Adipocyte (in vitro differentiated cells): ENCODE results near the gene FOXI2.

Experiments used
- DNase-seq: peaks from one replicate; pipeline ENCODE4 v3.0.0-alpha.2; 2015; ENCODE audit warnings: low read depth
- H3K27me3 ChIP-seq: replicated peaks from 2 replicates; pipeline ENCODE4 v1.7.0; 2013; ENCODE audit warnings: mild to moderate bottlenecking, low read length, moderate library complexity; ENCODE audit not compliant: control insufficient read depth, insufficient read depth
- H3K36me3 ChIP-seq: 2 replicates; pipeline ENCODE4 v1.7.0; 2013; ENCODE audit warnings: low read length, mild to moderate bottlenecking, moderate library complexity; ENCODE audit not compliant: control insufficient read depth, insufficient read depth, severe bottlenecking
- H3K4me1 ChIP-seq: 2 replicates; pipeline ENCODE4 v1.7.0; 2013; ENCODE audit warnings: mild to moderate bottlenecking, low read length, moderate library complexity; ENCODE audit not compliant: control insufficient read depth, insufficient read depth
- H3K4me3 ChIP-seq: 2 replicates; pipeline ENCODE4 v1.7.0; 2013; ENCODE audit warnings: mild to moderate bottlenecking, low read length, moderate library complexity
- H3K9ac ChIP-seq: 2 replicates; pipeline ENCODE4 v1.7.0; 2013; ENCODE audit warnings: mild to moderate bottlenecking, low read length, moderate library complexity
- H3K9me3 ChIP-seq: 2 replicates; pipeline ENCODE4 v1.7.0; 2013; ENCODE audit warnings: mild to moderate bottlenecking, low read length, moderate library complexity; ENCODE audit not compliant: control insufficient read depth

Gene FOXI2

GRCh38 chr10:127720903-127721302 lies 16.1 kb upstream of the FOXI2 start:
- Histone ChIP-seq H3K9ac (no peak overlapping the region), H3K27me3 (no peaks in the 10 kb centered on the region), H3K36me3 (no peaks in the 10 kb centered on the region), H3K9me3 (peaks cover 5% of the 10 kb centered on the region), H3K4me1 (no peaks in the 10 kb centered on the region), H3K4me3 (no peak overlapping the region)
- DNase-seq: no peak

GRCh38 chr10:127734753-127735152 lies 2.2 kb upstream of the FOXI2 start:
- DNase-seq: no peak
- Histone ChIP-seq H3K4me3 (no peak overlapping the region), H3K4me1 (no peaks in the 10 kb centered on the region), H3K9ac (no peak overlapping the region), H3K9me3 (peaks cover 12% of the 10 kb centered on the region), H3K27me3 (peaks cover 57% of the 10 kb centered on the region), H3K36me3 (no peaks in the 10 kb centered on the region)

GRCh38 chr10:127735156-127735555 lies 1.8 kb upstream of the FOXI2 start:
- Histone ChIP-seq H3K4me3 (no peak overlapping the region), H3K9me3 (peaks cover 9% of the 10 kb centered on the region), H3K4me1 (no peaks in the 10 kb centered on the region), H3K27me3 (peaks cover 57% of the 10 kb centered on the region), H3K36me3 (no peaks in the 10 kb centered on the region), H3K9ac (no peak overlapping the region)
- DNase-seq: no peak

DNA sequence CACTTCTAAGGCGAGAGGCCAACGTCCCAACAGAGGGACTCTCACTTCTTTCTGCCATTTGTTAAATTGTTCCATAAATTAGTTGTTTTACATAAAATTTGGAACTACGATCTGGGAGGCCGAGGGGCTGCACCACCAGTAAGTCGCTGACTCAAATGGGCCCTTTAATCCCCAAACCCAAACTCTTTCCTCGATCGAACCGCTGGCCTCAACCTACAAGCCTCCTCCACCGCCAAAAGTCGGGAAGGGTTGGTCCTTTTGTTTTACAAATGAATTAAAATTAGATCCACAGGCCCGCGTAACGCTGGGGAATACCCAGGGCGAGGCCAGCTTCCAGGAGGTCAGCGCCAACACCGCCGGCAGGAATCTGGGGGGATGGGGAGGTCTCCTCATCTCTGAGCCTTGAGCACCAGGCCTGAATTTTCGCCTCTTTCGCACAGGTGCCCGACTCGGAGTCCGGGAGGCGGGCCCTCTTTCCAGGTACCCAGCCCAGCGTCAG lies 1.2 kb upstream of the FOXI2 start:
- Histone ChIP-seq H3K9me3 (peaks cover 3% of the 10 kb centered on the region), H3K4me3 (no peak overlapping the region), H3K9ac (no peak overlapping the region), H3K36me3 (no peaks in the 10 kb centered on the region), H3K4me1 (no peaks in the 10 kb centered on the region), H3K27me3 (peaks cover 60% of the 10 kb centered on the region)
- no peak for DNase-seq

DNA sequence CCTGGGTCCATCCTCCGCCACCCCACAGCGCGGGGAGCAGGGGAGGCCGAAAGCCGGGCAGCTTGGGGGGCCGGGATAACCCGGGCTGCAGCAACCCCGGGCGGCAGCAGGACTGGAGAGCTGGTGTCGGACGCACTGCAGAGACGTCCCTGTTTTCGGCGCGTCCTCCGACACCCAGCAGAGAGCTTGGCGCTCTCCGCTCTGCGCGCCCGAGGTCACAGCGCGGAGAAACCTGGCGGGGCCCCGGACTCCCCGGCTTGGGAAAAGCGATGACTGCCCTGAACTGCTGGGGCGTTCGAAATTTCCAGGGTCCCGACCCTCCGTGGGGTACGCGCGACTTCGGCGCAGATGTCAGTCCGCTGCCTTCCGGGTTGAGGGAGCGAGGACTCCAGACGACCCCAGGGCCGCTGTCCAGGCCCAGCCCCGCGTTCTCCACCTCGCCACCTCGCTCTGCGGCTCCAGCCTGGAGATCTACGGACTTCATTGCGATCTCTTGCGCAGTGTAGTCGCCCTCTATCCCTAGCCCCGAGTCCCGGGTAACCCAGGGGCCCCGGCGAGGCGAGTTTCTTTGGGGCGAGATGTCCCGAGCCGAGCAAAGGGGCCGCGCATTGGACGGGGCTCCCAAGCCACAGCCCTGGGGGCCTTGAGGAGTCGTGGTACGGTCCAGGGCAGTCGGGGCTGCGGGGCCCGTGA lies 617 bp upstream of the FOXI2 start:
- no peak for DNase-seq
- no peak overlapping the region for H3K4me3 ChIP-seq

DNA sequence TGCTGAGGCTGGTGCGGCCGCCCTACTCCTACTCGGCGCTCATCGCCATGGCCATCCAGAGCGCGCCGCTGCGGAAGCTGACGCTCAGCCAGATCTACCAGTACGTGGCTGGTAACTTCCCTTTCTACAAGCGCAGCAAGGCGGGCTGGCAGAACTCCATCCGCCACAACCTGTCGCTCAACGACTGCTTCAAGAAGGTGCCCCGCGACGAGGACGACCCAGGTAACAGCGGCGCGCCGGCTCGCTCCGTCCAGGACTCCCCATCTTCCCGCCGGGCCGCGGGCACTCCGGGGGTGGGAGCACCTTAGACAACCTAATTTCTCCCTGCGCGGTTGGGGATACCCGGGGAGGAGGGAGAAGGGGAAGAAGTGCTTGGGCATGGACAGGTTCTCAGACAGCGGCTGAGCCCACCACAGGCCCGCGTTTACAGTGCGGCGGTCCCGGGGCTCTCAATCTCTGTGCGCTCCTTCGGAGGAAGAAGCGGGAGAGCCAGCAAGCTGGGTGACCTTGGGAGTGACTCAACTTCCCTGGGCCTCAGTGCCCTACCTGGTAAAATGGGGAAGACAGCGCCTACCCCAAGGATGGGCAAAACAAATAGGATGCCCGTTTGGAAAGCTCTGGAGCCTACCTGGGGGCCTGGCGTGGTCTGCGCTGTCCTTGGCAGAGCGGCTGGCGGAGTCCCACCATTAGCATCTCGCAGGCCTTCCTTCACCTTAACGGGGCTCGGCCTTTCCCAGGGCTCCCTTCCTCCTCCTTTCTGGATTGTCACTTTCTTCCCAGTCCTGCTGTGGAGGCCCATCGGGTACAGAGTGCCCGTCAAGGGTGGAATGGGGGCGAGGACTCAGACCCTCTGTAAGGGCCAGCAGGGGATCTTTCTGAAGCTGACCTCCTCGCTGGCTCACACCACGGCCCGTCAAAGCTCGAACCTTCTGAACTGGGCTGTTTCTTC lies 852 bp downstream of the FOXI2 start:
- no peak for DNase-seq
- no peaks in the 10 kb centered on the region for H3K36me3 ChIP-seq
- no peaks in the 10 kb centered on the region for H3K9me3 ChIP-seq
- H3K4me1 ChIP-seq: no peaks in the 10 kb centered on the region
- H3K27me3 ChIP-seq: peaks cover 57% of the 10 kb centered on the region
- no peak overlapping the region for H3K9ac ChIP-seq
- H3K4me3 ChIP-seq: no peak overlapping the region

More for the DNA sequence above, 617 bp upstream of the FOXI2 start:
- H3K9me3 ChIP-seq: peaks cover 3% of the 10 kb centered on the region
- no peak overlapping the region for H3K9ac ChIP-seq
- H3K27me3 ChIP-seq: peaks cover 60% of the 10 kb centered on the region
- H3K36me3 ChIP-seq: no peaks in the 10 kb centered on the region
- H3K4me1 ChIP-seq: no peaks in the 10 kb centered on the region

- no peaks in the 10 kb centered on the region for H3K9me3 ChIP-seq
- H3K4me1 ChIP-seq: no peaks in the 10 kb centered on the region
- no peak overlapping the region for H3K9ac ChIP-seq
- no peak for DNase-seq
- H3K4me3 ChIP-seq: no peak overlapping the region
- H3K27me3 ChIP-seq: peaks cover 50% of the 10 kb centered on the region
- H3K36me3 ChIP-seq: no peaks in the 10 kb centered on the region
These were observed 1.8 kb downstream of the FOXI2 start for GRCh38 chr10:127738512-127739424.

- no peaks in the 10 kb centered on the region for H3K4me1 ChIP-seq
- no peak for DNase-seq
- H3K27me3 ChIP-seq: peaks cover 42% of the 10 kb centered on the region
- H3K9me3 ChIP-seq: no peaks in the 10 kb centered on the region
- no peak overlapping the region for H3K9ac ChIP-seq
- H3K4me3 ChIP-seq: no peak overlapping the region
- H3K36me3 ChIP-seq: no peaks in the 10 kb centered on the region
These were observed 2.9 kb downstream of the FOXI2 start for GRCh38 chr10:127739908-127740307.

GRCh38 chr10:127740596-127740995 lies 3.6 kb downstream of the FOXI2 start:
- Histone ChIP-seq H3K9ac (no peak overlapping the region), H3K36me3 (no peaks in the 10 kb centered on the region), H3K9me3 (no peaks in the 10 kb centered on the region), H3K4me1 (no peaks in the 10 kb centered on the region), H3K27me3 (peaks cover 39% of the 10 kb centered on the region), H3K4me3 (no peak overlapping the region)
- no peak for DNase-seq

DNA sequence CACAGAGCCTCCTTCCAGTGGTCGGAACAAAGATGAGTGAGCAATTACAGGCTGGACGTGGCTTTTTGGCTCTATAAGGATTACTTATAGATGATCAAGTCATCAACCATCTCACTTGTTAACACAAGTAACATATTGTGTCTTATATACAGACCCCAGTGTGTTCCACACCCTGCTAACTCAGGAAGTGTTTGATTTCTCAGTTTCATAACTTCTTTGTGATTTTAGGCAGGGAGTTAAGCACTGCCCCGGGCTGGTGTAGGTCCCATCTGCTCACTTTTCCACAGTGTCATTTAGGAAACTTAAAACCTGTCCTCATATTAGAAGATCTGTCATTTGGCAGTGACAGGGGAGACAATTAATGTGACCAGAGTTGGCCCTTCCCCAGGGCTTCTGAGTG lies 6.2 kb downstream of the FOXI2 start:
- Histone ChIP-seq H3K9me3 (no peaks in the 10 kb centered on the region), H3K27me3 (peaks cover 25% of the 10 kb centered on the region), H3K4me3 (no peak overlapping the region), H3K9ac (no peak overlapping the region), H3K4me1 (no peaks in the 10 kb centered on the region), H3K36me3 (no peaks in the 10 kb centered on the region)
- DNase-seq: no peak
